ENCODE measurements around the gene FOSL2.

Gene FOSL2

GRCh38 chr2:28401948-28402550 is 9.4 kb downstream of the FOSL2 start:
- Histone ChIP-seq H3K4me3 (ENCODE audit: low read length) (no peak overlapping the region), H3K9me3 (ENCODE audit: insufficient read depth, low read depth, low read length) (no peaks in the 10 kb centered on the region), H3K4me1 (ENCODE audit: insufficient read depth, low read length) (no peaks in the 10 kb centered on the region; the same call in 1 of the 2 replicates), H3K27me3 (ENCODE audit: insufficient read depth, low read length) (no peaks in the 10 kb centered on the region), H3K9ac (ENCODE audit: low read depth, low read length) (no peak overlapping the region), H3K27ac (ENCODE audit: low read length) (no peak overlapping the region), H3K36me3 (ENCODE audit: insufficient read depth, low read depth, low read length) (0 out of 2 replicates have a peak, but pooled peaks cover 5% of the 10 kb centered on the region)

GRCh38 chr2:28403370-28403956 is 10.8 kb downstream of the FOSL2 start:
- Histone ChIP-seq H3K36me3 (ENCODE audit: insufficient read depth, low read depth, low read length) (0 out of 2 replicates have a peak, but pooled peaks cover 5% of the 10 kb centered on the region), H3K4me3 (ENCODE audit: low read length) (no peak overlapping the region), H3K9me3 (ENCODE audit: insufficient read depth, low read depth, low read length) (no peaks in the 10 kb centered on the region), H3K4me1 (ENCODE audit: insufficient read depth, low read length) (no peaks in the 10 kb centered on the region), H3K27ac (ENCODE audit: low read length) (no peak overlapping the region), H3K27me3 (ENCODE audit: insufficient read depth, low read length) (no peaks in the 10 kb centered on the region), H3K9ac (ENCODE audit: low read depth, low read length) (no peak overlapping the region)

GRCh38 chr2:28404086-28404485 is 11.4 kb downstream of the FOSL2 start:
- Histone ChIP-seq H3K27me3 (ENCODE audit: insufficient read depth, low read length) (no peaks in the 10 kb centered on the region), H3K4me3 (ENCODE audit: low read length) (no peak overlapping the region), H3K4me1 (ENCODE audit: insufficient read depth, low read length) (no peaks in the 10 kb centered on the region), H3K9ac (ENCODE audit: low read depth, low read length) (no peak overlapping the region), H3K27ac (ENCODE audit: low read length) (no peak overlapping the region), H3K36me3 (ENCODE audit: insufficient read depth, low read depth, low read length) (0 out of 2 replicates have a peak, but pooled peaks cover 5% of the 10 kb centered on the region), H3K9me3 (ENCODE audit: insufficient read depth, low read depth, low read length) (no peaks in the 10 kb centered on the region)

GRCh38 chr2:28405537-28405936 is 12.9 kb downstream of the FOSL2 start:
- 0 out of 2 replicates have a peak, but pooled peaks cover 5% of the 10 kb centered on the region for H3K36me3 ChIP-seq (ENCODE audit: insufficient read depth, low read depth, low read length)
- H3K4me1 ChIP-seq (ENCODE audit: insufficient read depth, low read length) = no peaks in the 10 kb centered on the region
- H3K9ac ChIP-seq (ENCODE audit: low read depth, low read length) = no peak overlapping the region
- no peaks in the 10 kb centered on the region for H3K9me3 ChIP-seq (ENCODE audit: insufficient read depth, low read depth, low read length)
- no peak overlapping the region for H3K27ac ChIP-seq (ENCODE audit: low read length)
- H3K4me3 ChIP-seq (ENCODE audit: low read length) = no peak overlapping the region
- H3K27me3 ChIP-seq (ENCODE audit: insufficient read depth, low read length) = no peaks in the 10 kb centered on the region

- H3K36me3 ChIP-seq (ENCODE audit: insufficient read depth, low read depth, low read length) = 0 out of 2 replicates have a peak, but pooled peaks cover 5% of the 10 kb centered on the region
- H3K27ac ChIP-seq (ENCODE audit: low read length) = no peak overlapping the region
- H3K27me3 ChIP-seq (ENCODE audit: insufficient read depth, low read length) = no peaks in the 10 kb centered on the region
- H3K9me3 ChIP-seq (ENCODE audit: insufficient read depth, low read depth, low read length) = no peaks in the 10 kb centered on the region
- H3K4me1 ChIP-seq (ENCODE audit: insufficient read depth, low read length) = no peaks in the 10 kb centered on the region
- no peak overlapping the region for H3K9ac ChIP-seq (ENCODE audit: low read depth, low read length)
- no peak overlapping the region for H3K4me3 ChIP-seq (ENCODE audit: low read length)
Measured at GRCh38 chr2:28406276-28407096, 13.8 kb downstream of the FOSL2 start.

- Histone ChIP-seq H3K4me1 (ENCODE audit: insufficient read depth, low read length) (no peaks in the 10 kb centered on the region), H3K27ac (ENCODE audit: low read length) (no peak overlapping the region)
Measured at GRCh38 chr2:28407131-28407975, 14.7 kb downstream of the FOSL2 start.

GRCh38 chr2:28407976-28408690 is 15.5 kb downstream of the FOSL2 start:
- Histone ChIP-seq H3K4me1 (ENCODE audit: insufficient read depth, low read length) (no peaks in the 10 kb centered on the region), H3K4me3 (ENCODE audit: low read length) (no peak overlapping the region), H3K9ac (ENCODE audit: low read depth, low read length) (no peak overlapping the region), H3K9me3 (ENCODE audit: insufficient read depth, low read depth, low read length) (no peaks in the 10 kb centered on the region), H3K27ac (ENCODE audit: low read length) (no peak overlapping the region), H3K27me3 (ENCODE audit: insufficient read depth, low read length) (no peaks in the 10 kb centered on the region), H3K36me3 (ENCODE audit: insufficient read depth, low read depth, low read length) (0 out of 2 replicates have a peak, but pooled peaks cover 5% of the 10 kb centered on the region)

More at GRCh38 chr2:28407131-28407975, 14.7 kb downstream of the FOSL2 start:
- Histone ChIP-seq H3K27me3 (ENCODE audit: insufficient read depth, low read length) (no peaks in the 10 kb centered on the region), H3K9ac (ENCODE audit: low read depth, low read length) (no peak overlapping the region), H3K36me3 (ENCODE audit: insufficient read depth, low read depth, low read length) (0 out of 2 replicates have a peak, but pooled peaks cover 5% of the 10 kb centered on the region), H3K4me3 (ENCODE audit: low read length) (no peak overlapping the region), H3K9me3 (ENCODE audit: insufficient read depth, low read depth, low read length) (no peaks in the 10 kb centered on the region)

- Histone ChIP-seq H3K27me3 (ENCODE audit: insufficient read depth, low read length) (no peaks in the 10 kb centered on the region), H3K9me3 (ENCODE audit: insufficient read depth, low read depth, low read length) (no peaks in the 10 kb centered on the region), H3K36me3 (ENCODE audit: insufficient read depth, low read depth, low read length) (0 out of 2 replicates have a peak, but pooled peaks cover 5% of the 10 kb centered on the region), H3K4me3 (ENCODE audit: low read length) (no peak overlapping the region), H3K27ac (ENCODE audit: low read length) (no peak overlapping the region), H3K9ac (ENCODE audit: low read depth, low read length) (no peak overlapping the region), H3K4me1 (ENCODE audit: insufficient read depth, low read length) (peaks cover 5% of the 10 kb centered on the region; the same call in 1 of the 2 replicates)
Measured at GRCh38 chr2:28408764-28409599, 16.3 kb downstream of the FOSL2 start.

GRCh38 chr2:28411166-28411755 is 18.6 kb downstream of the FOSL2 start:
- H3K27ac ChIP-seq (ENCODE audit: low read length) = no peak overlapping the region
- H3K27me3 ChIP-seq (ENCODE audit: insufficient read depth, low read length) = no peaks in the 10 kb centered on the region
- no peak overlapping the region; the same call in 1 of the 2 replicates for H3K9ac ChIP-seq (ENCODE audit: low read depth, low read length)
- H3K36me3 ChIP-seq (ENCODE audit: insufficient read depth, low read depth, low read length) = no peaks in the 10 kb centered on the region
- H3K9me3 ChIP-seq (ENCODE audit: insufficient read depth, low read depth, low read length) = no peaks in the 10 kb centered on the region
- H3K4me1 ChIP-seq (ENCODE audit: insufficient read depth, low read length) = peaks cover 9% of the 10 kb centered on the region; the same call in 1 of the 2 replicates
- no peak overlapping the region for H3K4me3 ChIP-seq (ENCODE audit: low read length)
